ENCODE data around the gene NSRP1.

GRCh38 chr17:30211371-30211770, 94.8 kb downstream of the NSRP1 start:
- TF ChIP-seq CTCF (conservative IDR thresholded peaks at IDR 0.05; ENCODE audit: low read depth, low read length) = no peak
- no peak for TF ChIP-seq MAZ (IDR thresholded peaks at IDR 0.05; ENCODE audit: borderline replicate concordance, low read depth, low read length)
- TF ChIP-seq POLR2A (IDR thresholded peaks at IDR 0.05; ENCODE audit: low read depth, low read length) = no peak
- TF ChIP-seq RAD21 (IDR thresholded peaks at IDR 0.05; ENCODE audit: low read length) = no peak
- TF ChIP-seq SMC3 (IDR thresholded peaks at IDR 0.05; ENCODE audit: low read depth, low read length) = no peak
- TF ChIP-seq NFE2L2 (IDR thresholded peaks at IDR 0.05; ENCODE audit: low read depth, low read length) = no peak
- TF ChIP-seq CEBPB (IDR thresholded peaks at IDR 0.05; ENCODE audit: low read depth, low read length) = no peak

Data from IMR-90 (cell line).